NCI-H510A (cell line): ENCODE results near the gene SPA17.

ENCODE experiments used
- DNase-seq: peaks from one replicate; lab custom pipeline; 2025; lab: John Stamatoyannopoulos, UW

Gene SPA17

GRCh38 chr11:124662106-124662505 is 11.6 kb upstream of the SPA17 start:
- no peak for DNase-seq

- no peak for DNase-seq
These were observed 9.8 kb upstream of the SPA17 start for GRCh38 chr11:124663861-124664260.

- DNase-seq: no peak
These were observed 6.1 kb upstream of the SPA17 start for GRCh38 chr11:124667601-124668000.

- DNase-seq: no peak
These were observed 4.5 kb upstream of the SPA17 start for GRCh38 chr11:124669193-124669592.

GRCh38 chr11:124670732-124671131 is 3.0 kb upstream of the SPA17 start:
- DNase-seq: no peak

- no peak for DNase-seq
These were observed 1.0 kb upstream of the SPA17 start for GRCh38 chr11:124672536-124673215.

GRCh38 chr11:124674168-124674517 is 439 bp downstream of the SPA17 start:
- no peak for DNase-seq

GRCh38 chr11:124674571-124674970 is 867 bp downstream of the SPA17 start:
- DNase-seq: no peak

GRCh38 chr11:124676386-124676785 is 2.7 kb downstream of the SPA17 start:
- no peak for DNase-seq

GRCh38 chr11:124678416-124678815 is 4.7 kb downstream of the SPA17 start:
- DNase-seq: no peak

GRCh38 chr11:124681421-124681820 is 7.7 kb downstream of the SPA17 start:
- no peak for DNase-seq

GRCh38 chr11:124682443-124682842 is 8.7 kb downstream of the SPA17 start:
- no peak for DNase-seq

- DNase-seq: no peak
These were observed 19.4 kb downstream of the SPA17 start for GRCh38 chr11:124693142-124693541.

GRCh38 chr11:124699547-124699946 is 25.8 kb downstream of the SPA17 start:
- DNase-seq: no peak

GRCh38 chr11:124700028-124700427 is 26.3 kb downstream of the SPA17 start:
- DNase-seq: no peak

GRCh38 chr11:124707829-124708228 is 34.1 kb downstream of the SPA17 start:
- no peak for DNase-seq

- DNase-seq: no peak
These were observed 38.7 kb downstream of the SPA17 start for GRCh38 chr11:124712392-124712791.

- DNase-seq: no peak
These were observed 42.9 kb downstream of the SPA17 start for GRCh38 chr11:124716591-124716990.

- no peak for DNase-seq
These were observed 43.7 kb downstream of the SPA17 start for GRCh38 chr11:124717421-124717785.

- DNase-seq: no peak
These were observed 44.3 kb downstream of the SPA17 start for GRCh38 chr11:124717786-124718651.

- no peak for DNase-seq
These were observed 45.1 kb downstream of the SPA17 start for GRCh38 chr11:124718801-124719200.

GRCh38 chr11:124719534-124719933 is 45.8 kb downstream of the SPA17 start:
- no peak for DNase-seq

- DNase-seq: no peak
These were observed 48.5 kb downstream of the SPA17 start for GRCh38 chr11:124722176-124722575.
